H1 (cell line): ENCODE measurements around the gene COTL1. TPM values are rescaled to one million over a fixed set of nuclear protein-coding genes. Genes with fewer than 3 reads are reported as not detected.

Experiments used
- CBX5 ChIP-seq: fragments of 300-800, 300-1000 bp; sonication (generic); IDR thresholded peaks from 2 replicates; pipeline ENCODE4 v1.7.1; 2016; ENCODE audit warnings: antibody characterized with exemption, low read length, low read depth
- CHD2 ChIP-seq: IDR thresholded peaks from 2 replicates; pipeline ENCODE4 v1.6.1; 2012; ENCODE audit warnings: low read length, improper control_type of control experiment
- EGR1 ChIP-seq: IDR thresholded peaks from 2 replicates; pipeline ENCODE4 v1.6.1; 2011; ENCODE audit warnings: low read depth, low read length, borderline replicate concordance
- EP300 ChIP-seq, 2 experiments: IDR thresholded peaks; 1 replicate in 1 of 2; 2 replicates in 1 of 2; pipeline ENCODE4 v1.6.1; 2011 to 2012; ENCODE audit warnings: low read depth in 2 of 2, low read length in 2 of 2, mild to moderate bottlenecking in 2 of 2, borderline replicate concordance in 1 of 2, inconsistent platforms in 1 of 2, moderate library complexity in 1 of 2
- EZH2 ChIP-seq: fragments of 200-600 bp; sonication (generic); IDR thresholded peaks from 2 replicates; pipeline ENCODE4 v1.7.1; 2012; ENCODE audit warnings: low read depth, mild to moderate bottlenecking, moderate library complexity, low read length, inconsistent platforms; ENCODE audit not compliant: severe bottlenecking
- GABPA ChIP-seq: IDR thresholded peaks from 2 replicates; pipeline ENCODE4 v1.6.1; 2011; ENCODE audit warnings: mild to moderate bottlenecking, low read length, moderate library complexity, borderline replicate concordance; ENCODE audit not compliant: insufficient read depth
- KDM4A ChIP-seq: IDR thresholded peaks from one replicate; pipeline ENCODE4 v1.7.1; 2012; ENCODE audit warnings: low read depth, mild to moderate bottlenecking, moderate library complexity, low read length, inconsistent platforms; ENCODE audit not compliant: severe bottlenecking
- KDM5A ChIP-seq: fragments of 200-600 bp; IDR thresholded peaks from 2 replicates; pipeline ENCODE4 v1.7.1; 2012; ENCODE audit warnings: mild to moderate bottlenecking, low read length, inconsistent platforms, mixed read lengths
- RFX5 ChIP-seq: IDR thresholded peaks from 2 replicates; pipeline ENCODE4 v1.6.1; 2011; ENCODE audit warnings: low read depth, low read length, improper control_type of control experiment, borderline replicate concordance
- TAF1 ChIP-seq: IDR thresholded peaks from 2 replicates; pipeline ENCODE4 v1.6.1; 2011; ENCODE audit warnings: mild to moderate bottlenecking, low read depth, low read length
- YY1 ChIP-seq: IDR thresholded peaks from 2 replicates; pipeline ENCODE4 v1.6.1; 2011; ENCODE audit warnings: low read depth, mild to moderate bottlenecking, low read length
- polyA plus RNA-seq, 7 experiments: library from polyadenylated mRNA; depleted of rRNA in 3 of 7; stranded (reverse) in 5 of 7; unstranded in 2 of 7; fragments of >200 nt in 5 of 7; fragments of 200-250 nt in 2 of 7; gene quantifications; 1 replicate in 5 of 7; 2 replicates in 1 of 7; 4 replicates in 1 of 7; pipeline versions ENCODE4 v1.2.1 to v1.2.3, GENCODE V29; 2011 to 2013; ENCODE audit warnings: missing spikeins in 2 of 7, mixed read lengths in 2 of 7
- total RNA-seq: library from RNA; stranded (reverse); fragmentation: NEBNext Ultra II Directional; extraction: Animal tissue kit (Norgen Biotek cat#: 25700); gene quantifications from 2 replicates; pipeline ENCODE4 v1.2.1, GENCODE V29; 2021
- TF ChIP-seq, protein P1 (sequence below): fragments of 300-600 bp; sonication (generic); IDR thresholded peaks from 2 replicates; pipeline ENCODE4 v1.7.1; 2012; ENCODE audit warnings: low read length, moderate library complexity, mild to moderate bottlenecking, inconsistent platforms; ENCODE audit not compliant: insufficient replicate concordance

The COTL1 gene
- total and polyA plus RNA-seq, 2 of the 8 experiments (the other 6 are each of a cell fraction or from before 2014, with no cell fraction given), result 59.2 to 183 TPM

DNA sequence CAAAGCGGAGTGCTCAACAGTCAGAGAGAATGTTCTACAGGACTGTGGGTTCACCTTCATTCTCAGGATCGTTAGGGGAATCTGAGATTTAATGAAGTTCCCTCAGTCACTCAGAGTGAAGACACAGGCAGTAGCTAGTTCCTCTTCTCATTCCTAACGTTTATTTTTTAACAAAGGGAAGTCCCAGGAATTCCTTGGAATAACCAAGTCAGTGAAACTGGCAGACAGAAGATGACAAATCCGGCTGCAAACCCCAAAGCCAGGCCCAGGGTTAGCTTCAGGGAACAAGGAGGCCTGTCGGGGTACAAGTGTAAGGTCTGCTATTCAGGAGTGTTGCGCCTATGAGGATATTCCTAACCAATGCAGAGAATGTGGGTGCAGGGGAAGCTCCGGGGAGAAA lies 42.0 kb downstream of the COTL1 start (continued):
- TF ChIP-seq, protein P1, sequence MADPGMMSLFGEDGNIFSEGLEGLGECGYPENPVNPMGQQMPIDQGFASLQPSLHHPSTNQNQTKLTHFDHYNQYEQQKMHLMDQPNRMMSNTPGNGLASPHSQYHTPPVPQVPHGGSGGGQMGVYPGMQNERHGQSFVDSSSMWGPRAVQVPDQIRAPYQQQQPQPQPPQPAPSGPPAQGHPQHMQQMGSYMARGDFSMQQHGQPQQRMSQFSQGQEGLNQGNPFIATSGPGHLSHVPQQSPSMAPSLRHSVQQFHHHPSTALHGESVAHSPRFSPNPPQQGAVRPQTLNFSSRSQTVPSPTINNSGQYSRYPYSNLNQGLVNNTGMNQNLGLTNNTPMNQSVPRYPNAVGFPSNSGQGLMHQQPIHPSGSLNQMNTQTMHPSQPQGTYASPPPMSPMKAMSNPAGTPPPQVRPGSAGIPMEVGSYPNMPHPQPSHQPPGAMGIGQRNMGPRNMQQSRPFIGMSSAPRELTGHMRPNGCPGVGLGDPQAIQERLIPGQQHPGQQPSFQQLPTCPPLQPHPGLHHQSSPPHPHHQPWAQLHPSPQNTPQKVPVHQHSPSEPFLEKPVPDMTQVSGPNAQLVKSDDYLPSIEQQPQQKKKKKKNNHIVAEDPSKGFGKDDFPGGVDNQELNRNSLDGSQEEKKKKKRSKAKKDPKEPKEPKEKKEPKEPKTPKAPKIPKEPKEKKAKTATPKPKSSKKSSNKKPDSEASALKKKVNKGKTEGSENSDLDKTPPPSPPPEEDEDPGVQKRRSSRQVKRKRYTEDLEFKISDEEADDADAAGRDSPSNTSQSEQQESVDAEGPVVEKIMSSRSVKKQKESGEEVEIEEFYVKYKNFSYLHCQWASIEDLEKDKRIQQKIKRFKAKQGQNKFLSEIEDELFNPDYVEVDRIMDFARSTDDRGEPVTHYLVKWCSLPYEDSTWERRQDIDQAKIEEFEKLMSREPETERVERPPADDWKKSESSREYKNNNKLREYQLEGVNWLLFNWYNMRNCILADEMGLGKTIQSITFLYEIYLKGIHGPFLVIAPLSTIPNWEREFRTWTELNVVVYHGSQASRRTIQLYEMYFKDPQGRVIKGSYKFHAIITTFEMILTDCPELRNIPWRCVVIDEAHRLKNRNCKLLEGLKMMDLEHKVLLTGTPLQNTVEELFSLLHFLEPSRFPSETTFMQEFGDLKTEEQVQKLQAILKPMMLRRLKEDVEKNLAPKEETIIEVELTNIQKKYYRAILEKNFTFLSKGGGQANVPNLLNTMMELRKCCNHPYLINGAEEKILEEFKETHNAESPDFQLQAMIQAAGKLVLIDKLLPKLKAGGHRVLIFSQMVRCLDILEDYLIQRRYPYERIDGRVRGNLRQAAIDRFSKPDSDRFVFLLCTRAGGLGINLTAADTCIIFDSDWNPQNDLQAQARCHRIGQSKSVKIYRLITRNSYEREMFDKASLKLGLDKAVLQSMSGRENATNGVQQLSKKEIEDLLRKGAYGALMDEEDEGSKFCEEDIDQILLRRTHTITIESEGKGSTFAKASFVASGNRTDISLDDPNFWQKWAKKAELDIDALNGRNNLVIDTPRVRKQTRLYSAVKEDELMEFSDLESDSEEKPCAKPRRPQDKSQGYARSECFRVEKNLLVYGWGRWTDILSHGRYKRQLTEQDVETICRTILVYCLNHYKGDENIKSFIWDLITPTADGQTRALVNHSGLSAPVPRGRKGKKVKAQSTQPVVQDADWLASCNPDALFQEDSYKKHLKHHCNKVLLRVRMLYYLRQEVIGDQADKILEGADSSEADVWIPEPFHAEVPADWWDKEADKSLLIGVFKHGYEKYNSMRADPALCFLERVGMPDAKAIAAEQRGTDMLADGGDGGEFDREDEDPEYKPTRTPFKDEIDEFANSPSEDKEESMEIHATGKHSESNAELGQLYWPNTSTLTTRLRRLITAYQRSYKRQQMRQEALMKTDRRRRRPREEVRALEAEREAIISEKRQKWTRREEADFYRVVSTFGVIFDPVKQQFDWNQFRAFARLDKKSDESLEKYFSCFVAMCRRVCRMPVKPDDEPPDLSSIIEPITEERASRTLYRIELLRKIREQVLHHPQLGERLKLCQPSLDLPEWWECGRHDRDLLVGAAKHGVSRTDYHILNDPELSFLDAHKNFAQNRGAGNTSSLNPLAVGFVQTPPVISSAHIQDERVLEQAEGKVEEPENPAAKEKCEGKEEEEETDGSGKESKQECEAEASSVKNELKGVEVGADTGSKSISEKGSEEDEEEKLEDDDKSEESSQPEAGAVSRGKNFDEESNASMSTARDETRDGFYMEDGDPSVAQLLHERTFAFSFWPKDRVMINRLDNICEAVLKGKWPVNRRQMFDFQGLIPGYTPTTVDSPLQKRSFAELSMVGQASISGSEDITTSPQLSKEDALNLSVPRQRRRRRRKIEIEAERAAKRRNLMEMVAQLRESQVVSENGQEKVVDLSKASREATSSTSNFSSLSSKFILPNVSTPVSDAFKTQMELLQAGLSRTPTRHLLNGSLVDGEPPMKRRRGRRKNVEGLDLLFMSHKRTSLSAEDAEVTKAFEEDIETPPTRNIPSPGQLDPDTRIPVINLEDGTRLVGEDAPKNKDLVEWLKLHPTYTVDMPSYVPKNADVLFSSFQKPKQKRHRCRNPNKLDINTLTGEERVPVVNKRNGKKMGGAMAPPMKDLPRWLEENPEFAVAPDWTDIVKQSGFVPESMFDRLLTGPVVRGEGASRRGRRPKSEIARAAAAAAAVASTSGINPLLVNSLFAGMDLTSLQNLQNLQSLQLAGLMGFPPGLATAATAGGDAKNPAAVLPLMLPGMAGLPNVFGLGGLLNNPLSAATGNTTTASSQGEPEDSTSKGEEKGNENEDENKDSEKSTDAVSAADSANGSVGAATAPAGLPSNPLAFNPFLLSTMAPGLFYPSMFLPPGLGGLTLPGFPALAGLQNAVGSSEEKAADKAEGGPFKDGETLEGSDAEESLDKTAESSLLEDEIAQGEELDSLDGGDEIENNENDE, result no peak
- TF ChIP-seq RFX5, result no peak
- no peak for TF ChIP-seq CHD2
- no peak for TF ChIP-seq EP300 (IDR thresholded peaks at IDR 0.05; ENCODE audit: borderline replicate concordance in 1 of 2, low read depth in 2 of 2, low read length in 2 of 2)
- no peak for TF ChIP-seq GABPA
- no peak for TF ChIP-seq CBX5
- TF ChIP-seq EZH2, result no peak
- TF ChIP-seq YY1, result no peak
- no peak for TF ChIP-seq EGR1
- TF ChIP-seq KDM5A, result no peak
- no peak for TF ChIP-seq TAF1
- no peak for TF ChIP-seq KDM4A
